Lower leg skin (tissue), 4 donors: ENCODE measurements around the gene LMBR1L. TPM values are rescaled to one million over a fixed set of nuclear protein-coding genes. Genes with fewer than 3 reads are reported as not detected.
A peak's percentile ranks its signal among the peaks of the same experiment; 100 is the strongest.

ENCODE experiments used
- DNase-seq, 2 donors: peaks; one replicate each; pipeline ENCODE4 v3.0.0-alpha.2; 2019; ENCODE audit warnings: low spot score in 2 of 2
- H3K4me3 ChIP-seq: fragments of 200-600 bp; sonication (generic); 2 replicates; pipeline ENCODE4 v1.5.1; 2017; ENCODE audit warnings: mild to moderate bottlenecking, low read depth; ENCODE audit not compliant: poor library complexity, severe bottlenecking
- POLR2A ChIP-seq, 2 donors: fragments of 450-650 bp; IDR thresholded peaks; one replicate each; pipeline ENCODE4 v1.6.1; 2016 to 2017; ENCODE audit warnings: antibody characterized with exemption in 2 of 2, mild to moderate bottlenecking in 1 of 2, moderate library complexity in 1 of 2
- WGBS, 2 donors: methylation state at CpG; one replicate each; pipeline ENCODE4 v1.1.5; 2018; 5-methylcytosine and 5-hydroxymethylcytosine counted together
- intact Hi-C: fragments of 100-400 bp; cut with DNase I; formaldehyde crosslinking; loops from one replicate; pipeline ENCODE4 v1.15.0; 2023; ENCODE audit warnings: low total_unique reads
- total RNA-seq, 4 donors: library from RNA; depleted of rRNA; stranded (reverse); fragments of >200 nt; gene quantifications; one replicate each; pipeline ENCODE4 v1.1.0, GENCODE V29; 2016
- TF ChIP-seq, protein P1 (sequence below), 3 donors: fragments of 450-650 bp; IDR thresholded peaks; one replicate each; pipeline ENCODE4 v1.5.1; 2016; ENCODE audit warnings: antibody characterized with exemption in 3 of 3, mild to moderate bottlenecking in 3 of 3, moderate library complexity in 2 of 3

The LMBR1L gene, protein sequence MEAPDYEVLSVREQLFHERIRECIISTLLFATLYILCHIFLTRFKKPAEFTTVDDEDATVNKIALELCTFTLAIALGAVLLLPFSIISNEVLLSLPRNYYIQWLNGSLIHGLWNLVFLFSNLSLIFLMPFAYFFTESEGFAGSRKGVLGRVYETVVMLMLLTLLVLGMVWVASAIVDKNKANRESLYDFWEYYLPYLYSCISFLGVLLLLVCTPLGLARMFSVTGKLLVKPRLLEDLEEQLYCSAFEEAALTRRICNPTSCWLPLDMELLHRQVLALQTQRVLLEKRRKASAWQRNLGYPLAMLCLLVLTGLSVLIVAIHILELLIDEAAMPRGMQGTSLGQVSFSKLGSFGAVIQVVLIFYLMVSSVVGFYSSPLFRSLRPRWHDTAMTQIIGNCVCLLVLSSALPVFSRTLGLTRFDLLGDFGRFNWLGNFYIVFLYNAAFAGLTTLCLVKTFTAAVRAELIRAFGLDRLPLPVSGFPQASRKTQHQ
- 100 to 1,000 TPM in 1 of 4 donors, 10 to 100 TPM in 3; 39.7 to 129 (median 49.4) TPM for total RNA-seq

DNA sequence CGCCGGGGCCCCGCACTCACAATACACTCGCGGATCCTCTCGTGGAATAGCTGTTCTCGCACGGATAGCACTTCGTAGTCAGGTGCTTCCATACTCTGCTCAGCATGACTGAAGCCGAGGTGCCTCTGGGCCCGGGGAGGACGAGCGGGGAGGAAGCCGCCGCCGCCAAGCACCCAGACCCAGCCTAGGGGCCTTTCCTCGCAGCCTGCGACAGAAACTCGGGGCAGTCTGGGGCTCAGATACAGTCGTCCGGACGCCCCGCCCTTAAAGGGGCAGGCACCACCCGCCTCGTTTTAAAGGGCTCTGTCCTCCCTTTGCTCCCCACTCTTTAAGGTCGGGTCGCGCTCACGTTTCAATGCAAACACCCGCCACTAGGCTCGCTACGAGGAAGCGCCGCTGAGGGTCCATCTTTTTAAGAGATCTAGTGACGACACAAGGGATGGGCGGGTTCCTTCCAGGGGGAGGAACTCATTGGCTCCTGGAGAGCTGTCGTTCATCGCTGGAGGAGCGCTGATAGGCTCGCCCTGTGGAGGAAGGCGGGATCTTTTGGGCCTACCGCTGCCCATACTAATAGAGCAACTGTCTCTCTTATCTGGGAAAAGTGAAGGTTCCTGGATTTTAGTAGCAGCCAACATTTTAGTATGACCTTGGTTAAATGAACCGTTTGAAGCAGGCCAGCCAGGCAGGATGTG is at the start of gene LMBR1L:
Gene LMBR1L, minus strand, starts transcription at position 384 of the 692 bp plus-strand sequence. Its CDS starts 292 bp downstream, at position 92.
- peak; percentile 99 for DNase-seq
- WGBS, 2 donors = 0% methylated on average over 29 to 43 of the region's 43 CpGs
- H3K4me3 ChIP-seq = peak within 1 kb of the TSS; percentile 98
- TF ChIP-seq POLR2A (IDR thresholded peaks at IDR 0.05) = peak in 1 of 2 donors; percentile 10
- TF ChIP-seq, protein P1, sequence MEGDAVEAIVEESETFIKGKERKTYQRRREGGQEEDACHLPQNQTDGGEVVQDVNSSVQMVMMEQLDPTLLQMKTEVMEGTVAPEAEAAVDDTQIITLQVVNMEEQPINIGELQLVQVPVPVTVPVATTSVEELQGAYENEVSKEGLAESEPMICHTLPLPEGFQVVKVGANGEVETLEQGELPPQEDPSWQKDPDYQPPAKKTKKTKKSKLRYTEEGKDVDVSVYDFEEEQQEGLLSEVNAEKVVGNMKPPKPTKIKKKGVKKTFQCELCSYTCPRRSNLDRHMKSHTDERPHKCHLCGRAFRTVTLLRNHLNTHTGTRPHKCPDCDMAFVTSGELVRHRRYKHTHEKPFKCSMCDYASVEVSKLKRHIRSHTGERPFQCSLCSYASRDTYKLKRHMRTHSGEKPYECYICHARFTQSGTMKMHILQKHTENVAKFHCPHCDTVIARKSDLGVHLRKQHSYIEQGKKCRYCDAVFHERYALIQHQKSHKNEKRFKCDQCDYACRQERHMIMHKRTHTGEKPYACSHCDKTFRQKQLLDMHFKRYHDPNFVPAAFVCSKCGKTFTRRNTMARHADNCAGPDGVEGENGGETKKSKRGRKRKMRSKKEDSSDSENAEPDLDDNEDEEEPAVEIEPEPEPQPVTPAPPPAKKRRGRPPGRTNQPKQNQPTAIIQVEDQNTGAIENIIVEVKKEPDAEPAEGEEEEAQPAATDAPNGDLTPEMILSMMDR (IDR thresholded peaks at IDR 0.05) = no peak
- intact Hi-C loops = no loop called here

DNA sequence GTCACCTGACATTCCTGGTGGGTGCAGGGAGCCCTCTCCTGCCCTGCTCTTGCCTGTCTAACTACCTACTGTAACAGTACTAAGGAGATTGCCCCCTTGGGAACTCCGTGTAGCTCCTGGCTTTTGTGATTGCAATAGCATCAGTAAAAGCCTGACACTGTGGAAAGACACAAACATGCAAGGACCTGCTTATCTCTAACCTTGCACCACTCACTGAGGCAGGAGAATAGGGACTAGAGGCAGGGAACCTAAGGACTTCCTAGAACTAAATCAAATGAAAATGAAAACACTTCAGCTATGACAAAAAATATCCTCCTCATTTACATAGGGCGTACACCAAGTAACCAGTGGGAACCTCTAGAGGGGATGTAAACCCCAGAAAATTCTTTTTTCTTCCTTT is 49.8 kb upstream of the LMBR1L start:
- DNase-seq = no peak
- TF ChIP-seq, protein P1 (IDR thresholded peaks at IDR 0.05) = no peak
- TF ChIP-seq POLR2A (IDR thresholded peaks at IDR 0.05) = no peak
- 77 to 78% methylated on average over 2 of the region's 2 CpGs for WGBS, 2 donors
- no peak overlapping the region for H3K4me3 ChIP-seq
- intact Hi-C loops = no loop called here

DNA sequence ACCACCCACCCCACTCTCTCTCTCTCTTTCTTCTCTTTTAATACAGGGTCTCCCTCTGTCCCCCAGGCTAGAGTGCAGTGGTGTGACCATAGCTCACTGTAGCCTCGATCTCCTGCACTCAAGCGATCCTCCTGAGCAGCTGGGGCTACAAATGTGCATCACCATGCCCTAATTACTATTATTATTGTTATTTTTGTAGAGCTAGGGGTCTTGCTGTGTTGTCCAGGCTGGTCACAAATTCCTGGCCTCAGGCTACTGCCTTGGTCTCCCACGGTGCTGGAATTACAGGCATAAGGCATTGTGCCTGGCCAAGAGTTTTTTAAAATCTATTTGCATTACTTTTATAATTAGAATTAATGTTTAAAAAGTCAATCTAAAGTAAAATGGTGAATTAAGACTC is 43.6 kb upstream of the LMBR1L start:
- no peak overlapping the region for H3K4me3 ChIP-seq
- no peak for DNase-seq
- TF ChIP-seq, protein P1 (IDR thresholded peaks at IDR 0.05) = no peak
- TF ChIP-seq POLR2A (IDR thresholded peaks at IDR 0.05) = no peak
- intact Hi-C loops = no loop called here
- WGBS, 2 donors = 65 to 89% methylated on average over 3 of the region's 3 CpGs

DNA sequence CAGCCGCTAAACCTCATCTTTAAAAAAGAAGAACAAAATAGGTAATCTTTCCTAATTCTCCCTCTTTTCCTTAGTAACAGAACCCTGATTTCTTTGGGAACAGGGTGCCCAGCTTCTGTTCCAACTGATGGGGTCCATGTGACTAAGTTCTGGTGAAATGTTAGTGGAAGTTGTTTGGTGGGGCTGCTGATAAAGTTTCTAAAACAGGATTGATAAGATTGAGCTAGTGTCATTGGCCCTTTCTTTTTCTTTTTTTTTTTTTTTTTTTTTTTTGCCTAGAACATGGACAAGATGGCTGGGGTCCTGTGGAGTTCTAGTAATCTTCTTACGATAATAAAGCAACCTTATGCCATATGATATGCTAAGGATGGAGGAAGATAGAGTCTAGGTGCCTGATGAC is 36.7 kb upstream of the LMBR1L start:
- DNase-seq = no peak
- TF ChIP-seq POLR2A (IDR thresholded peaks at IDR 0.05) = no peak
- TF ChIP-seq, protein P1 (IDR thresholded peaks at IDR 0.05) = no peak
- WGBS, 2 donors = 95 to 100% methylated on average over 2 of the region's 2 CpGs
- intact Hi-C loops = no loop called here
- no peak overlapping the region for H3K4me3 ChIP-seq

DNA sequence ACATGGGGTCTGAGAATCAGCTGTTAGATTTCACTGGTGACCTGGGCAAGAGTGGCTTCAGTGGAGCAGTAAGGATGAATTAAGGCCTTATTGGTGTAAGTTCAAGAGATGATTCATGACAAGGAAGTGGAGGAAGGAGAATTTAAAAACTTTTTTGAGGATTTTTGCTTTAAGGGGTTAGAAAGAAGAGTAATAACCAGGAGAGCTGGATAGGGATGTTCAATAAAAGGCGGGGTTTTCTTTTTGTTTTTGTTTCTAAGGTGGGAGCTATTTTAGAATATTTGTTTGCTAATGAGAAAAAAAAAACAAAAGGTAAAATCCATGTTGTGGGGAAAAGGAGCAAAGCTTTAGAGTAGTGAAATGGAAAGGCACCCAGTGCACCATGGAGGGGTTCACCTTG is 35.8 kb upstream of the LMBR1L start:
- 90 to 98% methylated on average over 1 of the region's 1 CpG for WGBS, 2 donors
- no peak overlapping the region for H3K4me3 ChIP-seq
- TF ChIP-seq, protein P1 (IDR thresholded peaks at IDR 0.05) = no peak
- no peak for TF ChIP-seq POLR2A (IDR thresholded peaks at IDR 0.05)
- intact Hi-C loops = no loop called here
- DNase-seq = no peak
